GM12874 (cell line): Measurements from ENCODE around the gene ZFPM1.

Experiments used
- TF ChIP-seq, protein P1 (sequence below): IDR thresholded peaks from 2 replicates; pipeline ENCODE4 v1.5.1; 2011; ENCODE audit warnings: low read depth, mild to moderate bottlenecking, control low read depth, low read length, moderate library complexity; ENCODE audit not compliant: insufficient read depth

ZFPM1 gene

GRCh38 chr16:88502371-88502770 lies 49.3 kb downstream of the ZFPM1 start:
- TF ChIP-seq, protein P1, sequence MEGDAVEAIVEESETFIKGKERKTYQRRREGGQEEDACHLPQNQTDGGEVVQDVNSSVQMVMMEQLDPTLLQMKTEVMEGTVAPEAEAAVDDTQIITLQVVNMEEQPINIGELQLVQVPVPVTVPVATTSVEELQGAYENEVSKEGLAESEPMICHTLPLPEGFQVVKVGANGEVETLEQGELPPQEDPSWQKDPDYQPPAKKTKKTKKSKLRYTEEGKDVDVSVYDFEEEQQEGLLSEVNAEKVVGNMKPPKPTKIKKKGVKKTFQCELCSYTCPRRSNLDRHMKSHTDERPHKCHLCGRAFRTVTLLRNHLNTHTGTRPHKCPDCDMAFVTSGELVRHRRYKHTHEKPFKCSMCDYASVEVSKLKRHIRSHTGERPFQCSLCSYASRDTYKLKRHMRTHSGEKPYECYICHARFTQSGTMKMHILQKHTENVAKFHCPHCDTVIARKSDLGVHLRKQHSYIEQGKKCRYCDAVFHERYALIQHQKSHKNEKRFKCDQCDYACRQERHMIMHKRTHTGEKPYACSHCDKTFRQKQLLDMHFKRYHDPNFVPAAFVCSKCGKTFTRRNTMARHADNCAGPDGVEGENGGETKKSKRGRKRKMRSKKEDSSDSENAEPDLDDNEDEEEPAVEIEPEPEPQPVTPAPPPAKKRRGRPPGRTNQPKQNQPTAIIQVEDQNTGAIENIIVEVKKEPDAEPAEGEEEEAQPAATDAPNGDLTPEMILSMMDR = no peak

- TF ChIP-seq, protein P1 = no peak
Observed at GRCh38 chr16:88502776-88503280, 49.7 kb downstream of the ZFPM1 start.

DNA sequence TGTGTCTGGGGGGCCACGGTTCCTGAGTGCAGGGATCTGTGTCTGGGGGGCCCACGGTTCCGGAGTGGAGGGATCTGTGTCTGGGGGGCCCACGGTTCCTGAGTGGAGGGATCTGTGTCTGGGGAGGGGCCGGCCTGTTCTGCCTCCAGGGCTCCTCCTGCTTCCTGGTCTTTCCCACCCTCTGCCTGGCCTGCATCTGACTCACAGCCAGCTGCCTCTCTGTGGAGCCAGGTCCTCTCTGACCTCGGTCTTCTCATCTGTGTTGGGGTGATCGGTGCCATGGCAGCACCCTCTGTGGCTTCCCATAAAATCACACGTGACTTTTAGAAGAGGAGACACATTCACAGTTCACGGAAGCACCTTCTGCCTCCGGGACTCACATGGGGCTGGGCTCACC lies 50.3 kb downstream of the ZFPM1 start:
- TF ChIP-seq, protein P1 = no peak

DNA sequence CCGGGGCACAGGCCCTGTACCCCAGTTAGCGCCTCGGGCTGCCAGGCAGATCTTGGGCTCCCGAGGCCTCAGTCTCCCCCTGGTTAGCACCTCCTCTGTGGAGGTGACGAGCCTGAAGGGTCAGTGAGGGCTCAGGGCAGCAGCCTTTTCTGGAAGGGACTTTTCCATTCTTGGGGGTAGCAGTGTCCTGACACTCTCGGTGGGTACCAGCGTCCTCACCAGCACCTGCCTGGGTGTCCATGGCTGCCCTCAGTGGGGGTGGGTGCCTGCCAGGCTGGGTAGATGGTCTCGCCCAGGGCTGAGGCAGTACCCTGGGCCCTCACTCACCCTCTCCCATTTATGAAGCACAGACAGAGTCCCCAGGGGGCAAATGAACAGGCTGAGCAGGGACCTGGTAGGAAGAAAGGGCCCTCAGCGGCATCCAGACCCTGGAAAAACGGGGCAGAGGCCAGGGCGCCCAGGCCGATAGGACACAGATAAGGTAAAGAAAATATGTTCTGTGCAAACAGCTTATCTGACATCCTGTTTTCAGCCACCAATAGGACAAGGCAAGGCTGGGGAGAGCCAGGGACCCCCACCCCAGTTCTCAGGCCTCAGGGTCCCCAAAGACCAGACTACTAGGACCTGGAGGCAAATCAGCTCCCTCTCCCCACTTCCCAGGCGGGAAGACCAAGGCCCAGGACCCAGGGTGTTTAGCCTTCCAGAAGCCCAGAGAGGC lies 50.9 kb downstream of the ZFPM1 start:
- TF ChIP-seq, protein P1 = no peak

- TF ChIP-seq, protein P1 = no peak
Observed at GRCh38 chr16:88504489-88505404, 51.7 kb downstream of the ZFPM1 start.

DNA sequence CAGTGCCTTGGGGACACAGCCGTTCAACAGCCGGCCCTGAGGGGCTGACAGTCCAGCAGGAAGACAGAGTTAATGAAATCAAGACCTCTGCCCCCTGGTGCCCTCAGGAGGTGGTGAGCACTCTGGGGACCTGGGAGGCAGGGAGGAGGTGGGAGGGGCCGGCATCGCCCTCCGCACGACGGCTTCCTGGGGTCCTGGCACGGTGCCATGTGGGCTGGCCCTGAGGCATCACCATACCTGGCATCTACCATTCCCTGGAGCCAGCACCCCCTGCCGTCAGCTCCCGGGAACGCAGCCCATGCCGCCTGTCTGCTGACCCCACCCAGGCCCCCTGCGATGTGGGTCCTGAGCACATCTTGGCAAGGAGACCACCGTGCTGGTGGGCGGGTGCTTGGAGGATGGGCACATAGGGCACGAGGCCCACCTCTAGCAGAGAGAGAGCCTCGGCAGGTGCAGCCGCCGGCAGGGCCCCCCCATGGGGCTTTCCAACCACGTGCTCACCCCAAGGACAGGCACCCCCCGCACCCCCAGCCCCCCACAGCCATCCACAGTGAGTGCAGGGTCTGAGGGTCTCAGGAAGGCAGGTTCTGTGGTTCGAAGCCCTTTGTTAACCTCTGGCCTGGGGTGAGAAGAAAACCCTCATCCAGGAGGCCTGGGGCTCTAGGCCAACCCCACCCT lies 52.5 kb downstream of the ZFPM1 start:
- TF ChIP-seq, protein P1 = no peak

GRCh38 chr16:88506723-88507122 lies 53.6 kb downstream of the ZFPM1 start:
- TF ChIP-seq, protein P1 = no peak
